NCI-H1694 treated with DMSO at 0.1 percent for 48 hours (cell line): ENCODE results near the gene C19orf33.

Experiments
- DNase-seq: peaks from one replicate; lab custom pipeline; 2025; lab: John Stamatoyannopoulos, UW

The C19orf33 gene

GRCh38 chr19:38340927-38341326, 36.9 kb downstream of the C19orf33 start:
- no peak for DNase-seq

GRCh38 chr19:38346837-38347236, 42.8 kb downstream of the C19orf33 start:
- DNase-seq: no peak

- no peak for DNase-seq
These were observed 46.8 kb downstream of the C19orf33 start for GRCh38 chr19:38350883-38351282.

- DNase-seq: no peak
These were observed 47.9 kb downstream of the C19orf33 start for GRCh38 chr19:38351865-38352395.

GRCh38 chr19:38352611-38353010, 48.6 kb downstream of the C19orf33 start:
- DNase-seq: peak; percentile 93
